Kidney (tissue), 14 donors: ENCODE results near the gene ODAD3. TPM values are rescaled to one million over a fixed set of nuclear protein-coding genes. Genes with fewer than 3 reads are reported as not detected.

Source experiments
- DNase-seq, 5 donors: peaks; one replicate each; pipeline ENCODE4 v3.0.0-alpha.2; 2013 to 2020
- FAIRE-seq: peaks from 2 replicates; lab custom pipeline; 2012; peaks lifted over from hg19 to GRCh38; lab: Jason Lieb, UNC
- H3K27ac ChIP-seq, 2 donors: one replicate each; pipeline ENCODE4 v1.7.0; 2013; ENCODE audit warnings: low read depth in 2 of 2, low read length in 2 of 2, inconsistent platforms in 1 of 2
- H3K27me3 ChIP-seq: one replicate; pipeline ENCODE4 v1.7.1; 2013; ENCODE audit warnings: low read length, inconsistent platforms; ENCODE audit not compliant: control insufficient read depth, insufficient read depth
- H3K36me3 ChIP-seq, 3 donors: one replicate each; pipeline versions ENCODE4 v1.7.0 to v1.7.1; 2013; ENCODE audit warnings: low read length in 3 of 3, control low read depth in 1 of 3, inconsistent platforms in 1 of 3; ENCODE audit not compliant: insufficient read depth in 3 of 3, control insufficient read depth in 2 of 3
- H3K4me1 ChIP-seq, 3 donors: one replicate each; pipeline versions ENCODE4 v1.7.0 to v1.7.1; 2013; ENCODE audit warnings: low read length in 3 of 3, inconsistent platforms in 1 of 3, low read depth in 1 of 3; ENCODE audit not compliant: control insufficient read depth in 2 of 3, insufficient read depth in 2 of 3
- H3K4me3 ChIP-seq, 3 donors: one replicate each; pipeline versions ENCODE4 v1.7.0 to v1.8.1; 2013; ENCODE audit warnings: low read length in 3 of 3, control low read depth in 1 of 3, inconsistent platforms in 1 of 3
- H3K9ac ChIP-seq, 3 donors: one replicate each; pipeline versions ENCODE4 v1.7.0 to v1.7.1; 2013; ENCODE audit warnings: low read length in 3 of 3, control low read depth in 1 of 3, inconsistent platforms in 1 of 3
- H3K9me3 ChIP-seq, 3 donors: one replicate each; pipeline versions ENCODE4 v1.7.0 to v1.7.1; 2013; ENCODE audit warnings: low read length in 3 of 3, control low read depth in 1 of 3, inconsistent platforms in 1 of 3; ENCODE audit not compliant: control insufficient read depth in 2 of 3, insufficient read depth in 1 of 3
- intact Hi-C: fragments of 100-400 bp; cut with DNase I; formaldehyde crosslinking; loops from one replicate; pipeline ENCODE4 v1.11.1; 2022
- polyA plus RNA-seq: library from polyadenylated mRNA; stranded (reverse); fragments of 350-450 nt; fragmentation: Illumina TruSeq; extraction: RNeasy Lipid Tissue Mini Kit (QIAGEN cat#74804); gene quantifications from one replicate; pipeline ENCODE4 v1.2.3, GENCODE V29; 2014; ENCODE audit warnings: low read depth, low replicate concordance; ENCODE audit not compliant: insufficient read depth
- total RNA-seq: library from RNA; stranded (reverse); fragmentation: NEBNext Ultra II Directional; extraction: Animal tissue kit (Norgen Biotek cat#: 25700); gene quantifications from one replicate; pipeline ENCODE4 v1.2.1, GENCODE V29; 2021
- TF ChIP-seq, protein P1 (sequence below): IDR thresholded peaks from 3 replicates; pipeline ENCODE4 v1.5.1; 2012; ENCODE audit warnings: mild to moderate bottlenecking, moderate library complexity, borderline replicate concordance; ENCODE audit not compliant: insufficient read depth; ENCODE audit errors: extremely low read depth
- donor health status: control.
- donor health status: control.
- donor health status: control.
- donor health status: control.
- donor health status: control.
- donor health status: DM: yes; HTN: yes; CAD: no.
- donor health status: Normal renal cell carcinoma (clear cell type).

ODAD3 gene
- total and polyA plus RNA-seq, 2 donors from 2014 or later: 1.5 to 7.1 TPM

DNA sequence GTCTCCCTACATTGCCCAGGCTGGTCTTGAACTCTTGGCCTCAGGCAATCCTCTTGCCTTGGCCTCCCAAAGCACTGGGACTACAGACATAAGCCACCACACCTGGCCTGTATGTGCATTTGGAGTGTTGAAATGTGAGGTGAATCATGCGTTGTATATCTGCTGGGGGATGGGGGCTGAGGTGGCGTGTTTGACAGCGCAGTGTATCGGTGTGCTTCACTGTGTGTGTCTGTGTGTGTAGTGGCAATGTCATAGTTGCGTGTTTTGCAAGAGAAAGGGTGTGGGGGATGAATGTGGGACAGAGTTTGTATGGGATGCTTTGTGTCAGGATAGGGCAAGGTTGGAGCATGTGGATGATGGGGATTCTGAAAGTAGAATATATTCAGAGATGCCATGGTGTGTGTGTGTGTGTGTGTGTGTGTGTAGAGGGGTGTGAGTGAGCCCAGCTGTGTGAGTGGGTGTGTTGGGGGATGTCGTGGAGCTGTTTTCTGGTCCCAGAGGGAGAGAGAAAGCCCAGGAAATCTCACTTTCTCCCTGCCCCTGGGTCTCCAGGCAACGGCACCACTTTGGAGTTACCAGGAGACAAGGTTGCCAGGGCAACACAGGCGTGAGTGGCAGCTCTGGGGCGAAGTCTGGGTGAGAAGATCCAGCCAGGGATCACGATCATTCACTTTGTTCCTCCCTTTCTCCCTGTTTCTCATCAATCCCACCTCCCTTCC lies 61.6 kb downstream of the ODAD3 start:
- no peak for FAIRE-seq
- intact Hi-C loops: no loop called here
- TF ChIP-seq, protein P1, sequence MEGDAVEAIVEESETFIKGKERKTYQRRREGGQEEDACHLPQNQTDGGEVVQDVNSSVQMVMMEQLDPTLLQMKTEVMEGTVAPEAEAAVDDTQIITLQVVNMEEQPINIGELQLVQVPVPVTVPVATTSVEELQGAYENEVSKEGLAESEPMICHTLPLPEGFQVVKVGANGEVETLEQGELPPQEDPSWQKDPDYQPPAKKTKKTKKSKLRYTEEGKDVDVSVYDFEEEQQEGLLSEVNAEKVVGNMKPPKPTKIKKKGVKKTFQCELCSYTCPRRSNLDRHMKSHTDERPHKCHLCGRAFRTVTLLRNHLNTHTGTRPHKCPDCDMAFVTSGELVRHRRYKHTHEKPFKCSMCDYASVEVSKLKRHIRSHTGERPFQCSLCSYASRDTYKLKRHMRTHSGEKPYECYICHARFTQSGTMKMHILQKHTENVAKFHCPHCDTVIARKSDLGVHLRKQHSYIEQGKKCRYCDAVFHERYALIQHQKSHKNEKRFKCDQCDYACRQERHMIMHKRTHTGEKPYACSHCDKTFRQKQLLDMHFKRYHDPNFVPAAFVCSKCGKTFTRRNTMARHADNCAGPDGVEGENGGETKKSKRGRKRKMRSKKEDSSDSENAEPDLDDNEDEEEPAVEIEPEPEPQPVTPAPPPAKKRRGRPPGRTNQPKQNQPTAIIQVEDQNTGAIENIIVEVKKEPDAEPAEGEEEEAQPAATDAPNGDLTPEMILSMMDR: no peak
- Histone ChIP-seq H3K4me1 (peaks cover 0 to 23% (median 0%) of the 10 kb centered on the region in 3 donors), H3K9ac (no peak overlapping the region), H3K4me3 (no peak overlapping the region), H3K27me3 (no peaks in the 10 kb centered on the region), H3K36me3 (no peaks in the 10 kb centered on the region), H3K9me3 (no peaks in the 10 kb centered on the region), H3K27ac (no peak overlapping the region)
- DNase-seq: peak in 4 of 5 donors; percentile 71 to 81 (median 77)

DNA sequence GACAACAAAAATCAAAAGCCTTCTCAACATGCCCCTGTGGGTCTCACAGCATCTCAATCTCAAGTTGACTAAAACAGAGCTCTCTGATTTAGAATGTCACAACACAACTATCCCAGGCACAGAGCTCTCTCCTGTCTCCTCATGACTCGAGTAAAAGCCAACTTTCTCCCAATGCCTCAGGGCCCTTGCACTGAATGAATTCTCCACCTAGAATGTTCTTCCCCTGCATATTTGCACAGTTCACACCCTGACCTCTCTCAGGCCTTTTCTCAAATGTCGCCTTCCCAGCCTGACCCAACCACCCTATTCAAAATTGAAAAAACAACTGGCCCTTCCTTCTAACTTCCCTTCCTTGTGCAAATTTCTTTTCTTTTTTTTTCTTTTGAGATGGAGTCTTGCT lies 64.2 kb downstream of the ODAD3 start:
- no peaks in the 10 kb centered on the region for H3K27me3 ChIP-seq
- no peaks in the 10 kb centered on the region for H3K36me3 ChIP-seq
- H3K4me1 ChIP-seq: peaks cover 0 to 12% (median 0%) of the 10 kb centered on the region in 3 donors
- H3K4me3 ChIP-seq: no peak overlapping the region
- H3K9me3 ChIP-seq: no peaks in the 10 kb centered on the region
- FAIRE-seq: no peak
- H3K9ac ChIP-seq: no peak overlapping the region
- intact Hi-C loops: no loop called here
- TF ChIP-seq, protein P1: no peak
- no peak for DNase-seq
- no peak overlapping the region for H3K27ac ChIP-seq

Other genes starting within 250 kb of the ODAD3 start
- 119 TPM for gene KANK2, start 237.6 kb downstream of the ODAD3 start, total RNA-seq
- 37.5 TPM for gene KANK2, start 237.6 kb downstream of the ODAD3 start, polyA plus RNA-seq
- gene ANGPTL8, start 195.5 kb downstream of the ODAD3 start, total RNA-seq: 1.9 TPM
- gene ANGPTL8, start 195.5 kb downstream of the ODAD3 start, polyA plus RNA-seq: 1.3 TPM
- gene DOCK6, start 172.6 kb downstream of the ODAD3 start, total RNA-seq: 112 TPM
- gene DOCK6, start 172.6 kb downstream of the ODAD3 start, polyA plus RNA-seq: 45.8 TPM
- not detected for gene TSPAN16, start 139.0 kb downstream of the ODAD3 start, total RNA-seq
- not detected for gene TSPAN16, start 139.0 kb downstream of the ODAD3 start, polyA plus RNA-seq
- gene RAB3D, start 95.5 kb downstream of the ODAD3 start, total RNA-seq: 80.4 TPM
- 8.3 TPM for gene RAB3D, start 95.5 kb downstream of the ODAD3 start, polyA plus RNA-seq
- gene TMEM205, start 88.9 kb downstream of the ODAD3 start, total RNA-seq: 150 TPM
- 417 TPM for gene TMEM205, start 88.9 kb downstream of the ODAD3 start, polyA plus RNA-seq
- gene CCDC159, start 88.6 kb downstream of the ODAD3 start, total RNA-seq: 28.9 TPM
- 50.7 TPM for gene CCDC159, start 88.6 kb downstream of the ODAD3 start, polyA plus RNA-seq
- 22.5 TPM for gene PLPPR2, start 79.7 kb downstream of the ODAD3 start, total RNA-seq
- gene PLPPR2, start 79.7 kb downstream of the ODAD3 start, polyA plus RNA-seq: 11.7 TPM
- gene SWSAP1, start 60.5 kb downstream of the ODAD3 start, total RNA-seq: 4.1 TPM
- gene SWSAP1, start 60.5 kb downstream of the ODAD3 start, polyA plus RNA-seq: 6.2 TPM
- gene EPOR, start 50.8 kb downstream of the ODAD3 start, total RNA-seq: 23.6 TPM
- 20.4 TPM for gene EPOR, start 50.8 kb downstream of the ODAD3 start, polyA plus RNA-seq
- 126 TPM for gene RGL3, start 15.8 kb downstream of the ODAD3 start, total RNA-seq
- gene RGL3, start 15.8 kb downstream of the ODAD3 start, polyA plus RNA-seq: 56.9 TPM
- gene PRKCSH, start 514 bp upstream of the ODAD3 start, total RNA-seq: 278 TPM
- gene PRKCSH, start 514 bp upstream of the ODAD3 start, polyA plus RNA-seq: 182 TPM
- 0.22 TPM for gene ELAVL3, start 45.9 kb upstream of the ODAD3 start, total RNA-seq
- gene ELAVL3, start 45.9 kb upstream of the ODAD3 start, polyA plus RNA-seq: not detected
- gene ZNF653, start 70.7 kb upstream of the ODAD3 start, total RNA-seq: 11.5 TPM
- gene ZNF653, start 70.7 kb upstream of the ODAD3 start, polyA plus RNA-seq: 10.8 TPM
- gene ECSIT, start 94.0 kb upstream of the ODAD3 start, total RNA-seq: 33.8 TPM
- gene ECSIT, start 94.0 kb upstream of the ODAD3 start, polyA plus RNA-seq: 83.4 TPM
- 47.8 TPM for gene CNN1, start 103.7 kb upstream of the ODAD3 start, total RNA-seq
- gene CNN1, start 103.7 kb upstream of the ODAD3 start, polyA plus RNA-seq: 42.2 TPM
- gene ELOF1, start 124.1 kb upstream of the ODAD3 start, total RNA-seq: 47.5 TPM
- gene ELOF1, start 124.1 kb upstream of the ODAD3 start, polyA plus RNA-seq: 72.4 TPM
- gene ACP5, start 142.5 kb upstream of the ODAD3 start, total RNA-seq: 13.8 TPM
- 93.3 TPM for gene ACP5, start 142.5 kb upstream of the ODAD3 start, polyA plus RNA-seq
- gene ZNF627, start 162.4 kb upstream of the ODAD3 start, total RNA-seq: 20.8 TPM
- 8.4 TPM for gene ZNF627, start 162.4 kb upstream of the ODAD3 start, polyA plus RNA-seq